ENCODE results near the gene AKT1S1. TPM values are rescaled to one million over a fixed set of nuclear protein-coding genes. Genes with fewer than 3 reads are reported as not detected.

Gene AKT1S1
- total RNA-seq, 2 experiments from 2014 or later = 17.5 to 19.5 TPM

GRCh38 chr19:49883094-49883493, 5.9 kb upstream of the AKT1S1 start:
- no peak overlapping the region for H3K27ac Mint-ChIP-seq
- CTCF ChIA-PET = interaction anchor here (0.9 kb wide), 1 partner anchor 55 kb away, joined by 3 read pairs; no protein-coding TSS in a partner anchor
- DNase-seq = no peak

GRCh38 chr19:49882643-49883042, 5.5 kb upstream of the AKT1S1 start:
- ChIA-PET CTCF (interaction anchor here (0.9 kb wide), 1 partner anchor 55 kb away, joined by 3 read pairs; no protein-coding TSS in a partner anchor), POLR2A (interaction anchor here (0.8 to 1.7 kb wide), 2 partner anchors 11 to 93 kb away, joined by 3 to 4 read pairs; no protein-coding TSS in a partner anchor)
- DNase-seq (no peak), ATAC-seq (no peak)
- Mint-ChIP-seq H3K4me1 (ENCODE audit: low read depth) (peaks cover 12% of the 10 kb centered on the region), H3K27ac (no peak overlapping the region), H3K27me3 (no peaks in the 10 kb centered on the region), H3K36me3 (ENCODE audit: low read depth) (peaks cover 41% of the 10 kb centered on the region), H3K4me3 (no peak overlapping the region), H3K9me3 (no peaks in the 10 kb centered on the region)
- TF ChIP-seq CTCF (IDR thresholded peaks at IDR 0.05) = no peak
- intact Hi-C loops (cut with micrococcal nuclease) = no loop called here

More at GRCh38 chr19:49883094-49883493, 5.9 kb upstream of the AKT1S1 start:
- POLR2A ChIA-PET = interaction anchor here (0.8 to 1.7 kb wide), 2 partner anchors 10 to 93 kb away, joined by 3 to 4 read pairs; no protein-coding TSS in a partner anchor
- Mint-ChIP-seq H3K4me1 (ENCODE audit: low read depth) (peaks cover 10% of the 10 kb centered on the region), H3K27me3 (no peaks in the 10 kb centered on the region), H3K4me3 (no peak overlapping the region), H3K36me3 (ENCODE audit: low read depth) (peaks cover 39% of the 10 kb centered on the region), H3K9me3 (no peaks in the 10 kb centered on the region)
- no peak for ATAC-seq
- intact Hi-C loops (cut with micrococcal nuclease) = no loop called here
- TF ChIP-seq CTCF (IDR thresholded peaks at IDR 0.05) = no peak

- Mint-ChIP-seq H3K4me1 (ENCODE audit: low read depth) (peaks cover 12% of the 10 kb centered on the region), H3K36me3 (ENCODE audit: low read depth) (peaks cover 41% of the 10 kb centered on the region), H3K27ac (no peak overlapping the region), H3K4me3 (no peak overlapping the region), H3K9me3 (no peaks in the 10 kb centered on the region), H3K27me3 (no peaks in the 10 kb centered on the region)
- DNase-seq (no peak), ATAC-seq (no peak)
- TF ChIP-seq CTCF (IDR thresholded peaks at IDR 0.05) = no peak
- CTCF ChIA-PET = interaction anchor here (0.7 to 2.1 kb wide), 2 partner anchors 9 to 32 kb away, joined by 3 to 10 read pairs; no protein-coding TSS in a partner anchor
- intact Hi-C loops (cut with micrococcal nuclease) = no loop called here
- POLR2A ChIA-PET = interaction anchor here (1.0 to 1.7 kb wide), 3 partner anchors 9 to 13 kb away, joined by 4 to 5 read pairs (median 4); no protein-coding TSS in a partner anchor
Measured at GRCh38 chr19:49881672-49882394, 4.7 kb upstream of the AKT1S1 start.

- H3K9me3 Mint-ChIP-seq = no peaks in the 10 kb centered on the region
- POLR2A ChIA-PET = interaction anchor here (1.0 to 1.1 kb wide), 2 partner anchors 9 to 14 kb away, joined by 4 to 5 read pairs; no protein-coding TSS in a partner anchor
- H3K27me3 Mint-ChIP-seq = no peaks in the 10 kb centered on the region
- intact Hi-C loops (cut with micrococcal nuclease) = no loop called here
- ATAC-seq (no peak), DNase-seq (no peak)
- H3K27ac Mint-ChIP-seq = no peak overlapping the region
- H3K36me3 Mint-ChIP-seq (ENCODE audit: low read depth) = peaks cover 41% of the 10 kb centered on the region
- CTCF ChIA-PET = interaction anchor here (0.7 to 2.1 kb wide), 2 partner anchors 9 to 32 kb away, joined by 3 to 10 read pairs; no protein-coding TSS in a partner anchor
- peaks cover 12% of the 10 kb centered on the region for H3K4me1 Mint-ChIP-seq (ENCODE audit: low read depth)
- TF ChIP-seq CTCF (IDR thresholded peaks at IDR 0.05) = no peak
- H3K4me3 Mint-ChIP-seq = no peak overlapping the region
Measured at GRCh38 chr19:49881186-49881585, 4.0 kb upstream of the AKT1S1 start.
